SK-N-SH (cell line): ENCODE measurements around the gene SLC8A2.

Experiments
- RAD21 ChIP-seq: IDR thresholded peaks from 2 replicates; pipeline ENCODE4 v1.6.1; 2012; ENCODE audit warnings: mild to moderate bottlenecking, low read length
- TF ChIP-seq, protein P1 (sequence below): fragments of 200-600 bp; sonication (generic); IDR thresholded peaks from 2 replicates; pipeline ENCODE4 v1.6.1; 2017; ENCODE audit warnings: antibody characterized with exemption, mild to moderate bottlenecking, moderate library complexity

DNA sequence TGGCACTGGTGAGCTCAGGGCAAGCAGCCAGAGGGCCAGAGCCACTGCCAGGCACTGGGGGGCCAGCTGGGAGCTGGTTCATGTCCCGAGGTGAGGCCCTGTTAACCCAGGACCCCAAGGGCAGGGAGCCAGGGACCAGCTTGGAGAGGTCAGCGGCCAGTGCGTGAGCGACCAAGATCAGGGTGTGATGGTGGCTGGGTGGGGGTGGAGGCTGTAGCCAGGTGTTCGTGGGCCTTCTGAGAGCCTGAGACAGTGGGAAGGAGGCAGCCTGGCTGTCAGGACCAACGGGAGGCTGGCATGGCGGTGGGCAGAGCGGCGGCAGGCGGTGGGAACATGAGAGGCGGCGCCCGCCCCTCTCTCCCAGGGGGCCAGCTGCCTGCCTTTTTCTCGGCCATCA is 20.4 kb upstream of the SLC8A2 start:
- TF ChIP-seq, protein P1, sequence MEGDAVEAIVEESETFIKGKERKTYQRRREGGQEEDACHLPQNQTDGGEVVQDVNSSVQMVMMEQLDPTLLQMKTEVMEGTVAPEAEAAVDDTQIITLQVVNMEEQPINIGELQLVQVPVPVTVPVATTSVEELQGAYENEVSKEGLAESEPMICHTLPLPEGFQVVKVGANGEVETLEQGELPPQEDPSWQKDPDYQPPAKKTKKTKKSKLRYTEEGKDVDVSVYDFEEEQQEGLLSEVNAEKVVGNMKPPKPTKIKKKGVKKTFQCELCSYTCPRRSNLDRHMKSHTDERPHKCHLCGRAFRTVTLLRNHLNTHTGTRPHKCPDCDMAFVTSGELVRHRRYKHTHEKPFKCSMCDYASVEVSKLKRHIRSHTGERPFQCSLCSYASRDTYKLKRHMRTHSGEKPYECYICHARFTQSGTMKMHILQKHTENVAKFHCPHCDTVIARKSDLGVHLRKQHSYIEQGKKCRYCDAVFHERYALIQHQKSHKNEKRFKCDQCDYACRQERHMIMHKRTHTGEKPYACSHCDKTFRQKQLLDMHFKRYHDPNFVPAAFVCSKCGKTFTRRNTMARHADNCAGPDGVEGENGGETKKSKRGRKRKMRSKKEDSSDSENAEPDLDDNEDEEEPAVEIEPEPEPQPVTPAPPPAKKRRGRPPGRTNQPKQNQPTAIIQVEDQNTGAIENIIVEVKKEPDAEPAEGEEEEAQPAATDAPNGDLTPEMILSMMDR, result no peak
- no peak for TF ChIP-seq RAD21
